AML-193 (cell line): Measurements from ENCODE around the gene ABCG1.
A peak's percentile ranks its signal among the peaks of the same experiment; 100 is the strongest.

Experiments used
- DNase-seq, 2 experiments: peaks; one replicate each; lab custom pipeline; 2025; lab: John Stamatoyannopoulos, UW

Gene ABCG1

GRCh38 chr21:42214081-42214750, 4.7 kb upstream of the ABCG1 start:
- DNase-seq, result no peak

DNA sequence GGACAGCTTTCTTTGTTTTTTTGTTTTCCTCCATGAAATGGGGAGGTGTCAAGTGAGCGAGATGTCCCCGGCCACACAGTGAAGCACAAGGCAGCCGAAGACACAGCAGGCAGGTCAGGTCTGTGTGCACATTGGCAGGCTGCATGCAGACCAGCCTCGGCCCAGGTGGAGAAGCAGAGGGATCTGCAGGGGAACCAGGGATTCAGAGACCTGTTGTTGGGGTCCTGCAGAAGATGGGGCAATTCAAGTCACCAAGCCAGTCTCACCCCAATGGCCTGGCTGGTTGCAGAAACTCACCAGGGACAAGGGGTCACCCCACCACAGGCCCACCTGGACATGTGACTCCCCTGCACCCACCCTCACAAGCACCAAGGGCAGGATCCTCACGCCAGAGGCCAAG, 4.0 kb upstream of the ABCG1 start:
- no peak for DNase-seq

GRCh38 chr21:42215942-42216725, 2.8 kb upstream of the ABCG1 start:
- no peak for DNase-seq

DNA sequence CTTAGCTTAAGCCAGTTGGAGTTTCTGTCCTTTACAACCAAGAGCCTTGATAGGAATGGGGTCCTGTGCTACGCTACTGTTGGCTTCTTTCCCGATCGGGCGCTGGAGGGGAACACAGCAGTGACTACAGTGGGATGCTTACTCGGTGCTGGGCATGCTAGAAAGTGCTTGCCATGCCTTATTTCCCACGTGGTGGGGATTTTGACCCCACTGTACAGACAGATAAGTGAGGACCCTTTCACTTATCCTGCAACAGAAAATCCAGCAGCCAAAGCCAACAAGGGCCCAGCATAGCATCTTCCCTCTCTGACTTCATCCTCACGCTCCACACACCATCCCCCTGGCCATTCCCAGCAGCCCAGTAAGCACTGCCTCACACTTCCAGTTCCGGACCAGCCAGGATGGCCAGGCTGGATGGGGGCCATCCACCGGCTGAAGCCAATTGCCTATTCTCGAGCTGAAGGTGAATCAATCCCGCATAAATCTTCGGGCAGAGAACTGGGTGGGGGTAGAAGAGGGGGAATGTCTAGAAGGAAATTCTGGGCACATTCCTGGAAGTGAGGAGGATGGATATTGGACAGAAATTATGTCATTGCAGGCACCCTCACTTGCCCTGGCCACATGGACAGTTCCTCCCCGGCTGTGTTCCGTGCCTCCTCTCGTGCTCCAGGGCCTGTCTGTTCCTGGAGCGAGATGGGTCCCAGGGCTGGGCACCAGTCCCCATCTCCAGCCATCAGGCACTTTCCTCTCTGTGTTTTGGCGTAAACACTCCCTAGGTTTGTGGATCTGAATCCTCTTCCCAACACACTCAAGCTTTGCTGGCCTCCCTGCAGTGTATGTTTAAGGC, 2.0 kb upstream of the ABCG1 start:
- DNase-seq, result no peak

DNA sequence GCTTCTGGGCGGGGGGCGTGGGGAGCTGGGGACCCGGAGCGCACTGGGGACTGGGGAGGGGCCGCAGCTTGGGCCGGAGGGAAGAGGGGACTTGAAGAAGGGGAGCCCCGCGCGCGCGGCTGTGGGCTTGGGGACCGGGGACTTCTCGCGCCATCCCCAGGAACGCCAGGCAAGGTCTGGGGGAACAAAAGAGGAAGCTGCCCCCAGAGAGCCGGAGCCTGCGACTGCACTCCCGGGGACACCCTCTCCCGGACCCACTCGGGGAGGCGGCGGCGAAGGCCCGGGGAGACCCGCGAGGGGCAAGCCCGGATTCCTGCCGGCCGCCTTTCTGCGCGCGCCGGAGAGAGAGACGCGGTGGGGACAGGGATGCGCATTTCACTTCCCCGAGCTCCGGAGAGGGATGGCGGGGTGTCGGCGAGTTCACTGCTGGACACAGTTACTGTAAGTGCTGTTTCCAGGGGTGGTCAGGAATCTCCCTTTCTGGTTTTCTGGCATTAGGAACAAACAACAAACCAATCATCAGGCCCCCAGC, 732 bp downstream of the ABCG1 start:
- DNase-seq, result peak; percentile 28 to 37

DNA sequence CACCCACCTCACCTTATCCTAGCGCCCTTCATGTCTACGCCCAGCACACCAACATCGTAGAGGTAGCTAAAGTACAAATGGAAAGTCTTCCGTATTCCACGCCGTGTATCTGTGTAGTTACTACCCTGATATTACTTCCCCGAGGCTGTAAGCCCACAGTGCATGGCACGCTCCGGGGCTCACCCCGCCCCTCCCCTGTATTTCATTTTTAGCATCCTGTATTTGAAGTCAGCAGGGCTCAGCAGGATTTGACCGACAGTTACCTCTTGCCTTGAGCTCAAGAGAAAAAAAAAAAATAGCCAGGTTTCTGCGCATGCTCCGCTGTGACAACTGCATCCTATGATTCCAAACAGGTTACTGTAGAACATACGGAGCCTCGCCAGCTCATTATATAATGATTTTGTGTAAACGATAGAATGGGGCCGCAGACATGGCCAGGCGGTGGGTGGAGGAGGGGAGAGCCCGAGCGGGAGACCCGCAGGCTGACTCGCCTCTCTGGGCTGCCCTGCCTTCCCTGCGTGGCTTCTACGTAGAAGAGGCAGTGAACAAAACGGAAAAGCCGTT, 1.3 kb downstream of the ABCG1 start:
- peak; percentile 70 to 76 for DNase-seq

DNA sequence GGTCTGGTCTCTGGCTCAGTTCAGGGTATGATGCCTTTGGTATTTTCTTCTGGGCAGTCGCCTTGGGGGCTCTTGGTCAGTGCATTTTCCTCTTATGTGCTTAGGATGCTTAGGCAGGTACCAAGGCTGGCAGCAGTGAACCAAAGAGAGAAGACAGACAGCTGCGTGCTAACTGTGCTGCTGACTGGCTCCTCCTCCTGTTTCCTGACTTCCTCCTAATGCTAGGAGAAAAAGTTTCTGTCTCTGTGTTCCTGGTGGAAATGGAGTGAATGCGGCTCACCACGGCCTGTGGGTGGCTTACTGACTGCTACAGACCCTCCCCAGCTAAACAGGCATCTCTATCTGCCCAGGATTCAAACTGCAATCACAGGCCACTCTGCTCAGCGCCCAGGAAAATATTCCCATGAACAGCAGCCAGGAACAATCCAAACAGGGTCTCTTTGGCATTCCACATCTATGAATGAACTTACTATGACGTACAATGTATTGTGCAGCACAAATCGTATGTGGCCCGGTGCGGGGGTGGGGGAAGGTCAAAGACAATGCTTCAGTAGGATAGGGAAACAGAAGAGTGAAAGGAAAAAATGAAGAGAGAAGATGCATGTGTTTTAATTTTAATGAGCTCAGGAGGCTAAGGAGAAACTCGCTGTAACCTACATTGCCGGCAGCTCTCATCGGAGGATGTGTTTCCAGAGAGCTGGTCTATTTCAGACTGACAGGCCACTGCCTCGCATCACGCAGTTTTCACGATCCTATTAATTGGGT, 2.8 kb downstream of the ABCG1 start:
- peak; percentile 4 to 14 for DNase-seq

DNA sequence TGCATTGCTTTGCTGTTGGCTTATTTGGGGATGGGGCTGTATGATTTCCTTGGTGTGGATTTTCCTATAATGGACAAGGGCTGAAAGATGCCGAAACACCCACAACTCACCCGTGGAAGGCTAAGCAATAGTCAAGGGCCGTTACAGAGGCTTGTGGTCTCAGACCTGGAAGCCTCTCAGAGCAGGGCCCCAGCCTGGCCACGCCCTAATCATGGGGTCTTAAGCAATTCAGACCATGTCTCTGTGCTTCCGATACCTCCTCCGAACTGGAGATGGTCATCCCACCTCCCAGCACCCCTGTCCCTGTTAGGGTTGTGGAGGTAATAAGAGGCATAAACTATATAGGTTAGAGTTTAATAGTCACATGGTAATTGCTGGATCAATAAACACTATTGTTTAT, 3.4 kb downstream of the ABCG1 start:
- no peak for DNase-seq

GRCh38 chr21:42222821-42223390, 4.0 kb downstream of the ABCG1 start:
- DNase-seq, result no peak

GRCh38 chr21:42223826-42224575, 5.1 kb downstream of the ABCG1 start:
- no peak for DNase-seq

- DNase-seq, result no peak
Observed at GRCh38 chr21:42225042-42225441, 6.1 kb downstream of the ABCG1 start.

DNA sequence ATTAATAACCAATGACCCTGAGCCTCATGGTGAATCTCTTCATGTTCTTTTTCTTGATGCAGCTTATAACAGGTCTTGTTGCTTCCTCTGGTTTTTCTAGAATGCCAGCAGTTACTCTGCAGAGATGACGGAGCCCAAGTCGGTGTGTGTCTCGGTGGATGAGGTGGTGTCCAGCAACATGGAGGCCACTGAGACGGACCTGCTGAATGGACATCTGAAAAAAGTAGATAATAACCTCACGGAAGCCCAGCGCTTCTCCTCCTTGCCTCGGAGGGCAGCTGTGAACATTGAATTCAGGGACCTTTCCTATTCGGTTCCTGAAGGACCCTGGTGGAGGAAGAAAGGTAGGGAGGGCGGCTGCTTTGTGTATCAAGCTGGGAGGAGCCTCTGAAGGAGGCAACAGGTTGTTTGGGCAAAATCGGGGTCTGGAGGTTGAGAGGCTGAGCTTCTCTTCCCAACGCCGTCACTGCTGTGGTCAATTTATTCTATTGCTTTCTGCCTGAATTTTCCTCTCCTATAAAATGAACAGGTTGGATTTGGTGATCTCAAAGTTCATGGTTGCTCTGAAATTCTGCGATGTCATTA, 6.7 kb downstream of the ABCG1 start:
- DNase-seq, result no peak

- DNase-seq, result no peak
Observed at GRCh38 chr21:42226626-42227025, 7.7 kb downstream of the ABCG1 start.

GRCh38 chr21:42227909-42228708, 9.2 kb downstream of the ABCG1 start:
- peak; percentile 92 to 95 for DNase-seq

GRCh38 chr21:42228709-42229220, 9.8 kb downstream of the ABCG1 start:
- peak in 1 of 2 experiments; percentile 4 for DNase-seq

GRCh38 chr21:42229676-42230075, 10.7 kb downstream of the ABCG1 start:
- DNase-seq, result no peak

DNA sequence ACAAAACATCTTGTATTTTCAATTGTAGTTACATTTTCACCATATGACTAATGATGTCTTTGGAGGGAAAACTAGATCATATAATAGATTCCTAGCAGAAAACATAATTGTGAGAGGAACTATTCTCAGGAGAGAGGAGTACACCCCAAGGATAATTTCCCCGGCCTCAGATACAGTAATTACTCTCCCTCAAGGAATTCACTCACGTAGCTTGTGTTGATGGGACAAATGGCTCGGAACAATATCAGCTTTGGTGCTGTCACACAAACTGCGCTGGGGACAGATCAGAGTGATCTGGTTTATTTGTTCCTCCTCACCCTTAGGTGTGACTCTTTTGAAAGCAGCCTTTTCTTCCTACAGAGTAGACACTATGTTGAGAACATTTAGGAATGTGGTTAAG, 11.2 kb downstream of the ABCG1 start:
- no peak for DNase-seq

GRCh38 chr21:42230636-42231035, 11.7 kb downstream of the ABCG1 start:
- DNase-seq, result no peak

GRCh38 chr21:42231756-42232155, 12.8 kb downstream of the ABCG1 start:
- no peak for DNase-seq
